ENCODE measurements around the gene PDE6C.

Gene PDE6C

GRCh38 chr10:93710333-93710909, 98.1 kb downstream of the PDE6C start:
- ATAC-seq = no peak
- TF ChIP-seq ISL1 (CRISPR knock-in tag; IDR thresholded peaks at IDR 0.05) (peak; percentile 66), ESRRG (CRISPR knock-in tag; IDR thresholded peaks at IDR 0.05) (no peak), TSHZ2 (CRISPR knock-in tag; IDR thresholded peaks at IDR 0.05) (peak; percentile 64; the same call in 1 of the 2 replicates), TCF4 (CRISPR knock-in tag; IDR thresholded peaks at IDR 0.05; ENCODE audit: borderline replicate concordance) (peak; percentile 73; the same call in 1 of the 2 replicates)

DNA sequence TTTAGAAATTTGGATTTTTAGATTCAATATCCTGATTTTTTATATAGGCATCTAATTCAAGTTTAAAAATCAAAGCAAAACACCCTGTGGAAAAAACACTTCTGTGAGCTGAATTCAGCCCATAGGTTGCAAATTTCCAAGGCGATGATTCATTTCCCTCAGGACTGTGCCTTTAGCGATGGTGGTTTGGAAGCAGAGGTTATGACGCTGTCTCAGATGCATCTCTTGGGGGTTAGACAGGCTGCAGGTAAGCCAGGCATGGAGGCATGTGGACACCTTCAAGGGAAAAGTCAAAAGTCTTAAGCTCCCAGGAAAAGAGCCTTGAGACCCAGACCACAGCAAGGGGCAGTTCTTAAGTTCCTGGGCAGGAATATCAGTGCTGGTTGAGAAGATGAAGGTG, 99.6 kb downstream of the PDE6C start:
- TF ChIP-seq TCF4 (CRISPR knock-in tag; IDR thresholded peaks at IDR 0.05; ENCODE audit: borderline replicate concordance) (no peak), POU6F1 (CRISPR knock-in tag; IDR thresholded peaks at IDR 0.05; ENCODE audit: borderline replicate concordance, low read depth) (no peak), ZFP3 (CRISPR knock-in tag; IDR thresholded peaks at IDR 0.05) (no peak), BACH2 (CRISPR knock-in tag; IDR thresholded peaks at IDR 0.05; ENCODE audit: borderline replicate concordance) (no peak), ZNF70 (CRISPR knock-in tag; IDR thresholded peaks at IDR 0.05) (no peak)
- no peak for ATAC-seq

DNA sequence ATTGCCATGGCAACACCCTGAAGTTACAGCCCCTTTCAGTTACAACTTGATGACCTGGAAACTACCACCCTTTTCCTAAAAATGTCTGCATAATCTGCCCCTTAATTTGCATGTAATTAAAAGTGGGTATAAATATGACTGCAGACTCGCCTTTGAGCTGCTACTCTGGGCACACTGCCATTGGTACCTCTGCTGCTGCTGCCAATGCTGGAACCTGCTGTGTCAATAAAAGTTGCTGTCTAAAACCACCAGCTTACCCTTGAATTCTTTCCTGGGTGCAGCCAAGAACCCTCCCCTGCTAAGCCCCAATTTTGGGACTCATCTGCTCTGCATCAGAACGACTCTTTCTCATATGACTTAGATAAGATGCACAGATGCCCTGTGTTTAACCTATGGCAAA, 100.3 kb downstream of the PDE6C start:
- ATAC-seq = no peak
- TF ChIP-seq TCF4 (CRISPR knock-in tag; IDR thresholded peaks at IDR 0.05; ENCODE audit: borderline replicate concordance) = no peak
- TF ChIP-seq ESRRG (CRISPR knock-in tag; IDR thresholded peaks at IDR 0.05) = no peak
- TF ChIP-seq RARB (CRISPR knock-in tag; IDR thresholded peaks at IDR 0.05) = no peak
- TF ChIP-seq ZC3H10 (CRISPR knock-in tag; IDR thresholded peaks at IDR 0.05) = no peak
- TF ChIP-seq BACH2 (CRISPR knock-in tag; IDR thresholded peaks at IDR 0.05; ENCODE audit: borderline replicate concordance) = no peak
- TF ChIP-seq ZNF70 (CRISPR knock-in tag; IDR thresholded peaks at IDR 0.05) = no peak
- TF ChIP-seq, protein P1, sequence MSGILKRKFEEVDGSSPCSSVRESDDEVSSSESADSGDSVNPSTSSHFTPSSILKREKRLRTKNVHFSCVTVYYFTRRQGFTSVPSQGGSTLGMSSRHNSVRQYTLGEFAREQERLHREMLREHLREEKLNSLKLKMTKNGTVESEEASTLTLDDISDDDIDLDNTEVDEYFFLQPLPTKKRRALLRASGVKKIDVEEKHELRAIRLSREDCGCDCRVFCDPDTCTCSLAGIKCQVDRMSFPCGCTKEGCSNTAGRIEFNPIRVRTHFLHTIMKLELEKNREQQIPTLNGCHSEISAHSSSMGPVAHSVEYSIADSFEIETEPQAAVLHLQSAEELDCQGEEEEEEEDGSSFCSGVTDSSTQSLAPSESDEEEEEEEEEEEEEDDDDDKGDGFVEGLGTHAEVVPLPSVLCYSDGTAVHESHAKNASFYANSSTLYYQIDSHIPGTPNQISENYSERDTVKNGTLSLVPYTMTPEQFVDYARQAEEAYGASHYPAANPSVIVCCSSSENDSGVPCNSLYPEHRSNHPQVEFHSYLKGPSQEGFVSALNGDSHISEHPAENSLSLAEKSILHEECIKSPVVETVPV (CRISPR knock-in tag; IDR thresholded peaks at IDR 0.05) = no peak
- TF ChIP-seq POU6F1 (CRISPR knock-in tag; IDR thresholded peaks at IDR 0.05; ENCODE audit: borderline replicate concordance, low read depth) = no peak
- TF ChIP-seq TOX (CRISPR knock-in tag; IDR thresholded peaks at IDR 0.05; ENCODE audit: borderline replicate concordance) = no peak
- TF ChIP-seq ISL1 (CRISPR knock-in tag; IDR thresholded peaks at IDR 0.05) = no peak
- TF ChIP-seq, protein P2, sequence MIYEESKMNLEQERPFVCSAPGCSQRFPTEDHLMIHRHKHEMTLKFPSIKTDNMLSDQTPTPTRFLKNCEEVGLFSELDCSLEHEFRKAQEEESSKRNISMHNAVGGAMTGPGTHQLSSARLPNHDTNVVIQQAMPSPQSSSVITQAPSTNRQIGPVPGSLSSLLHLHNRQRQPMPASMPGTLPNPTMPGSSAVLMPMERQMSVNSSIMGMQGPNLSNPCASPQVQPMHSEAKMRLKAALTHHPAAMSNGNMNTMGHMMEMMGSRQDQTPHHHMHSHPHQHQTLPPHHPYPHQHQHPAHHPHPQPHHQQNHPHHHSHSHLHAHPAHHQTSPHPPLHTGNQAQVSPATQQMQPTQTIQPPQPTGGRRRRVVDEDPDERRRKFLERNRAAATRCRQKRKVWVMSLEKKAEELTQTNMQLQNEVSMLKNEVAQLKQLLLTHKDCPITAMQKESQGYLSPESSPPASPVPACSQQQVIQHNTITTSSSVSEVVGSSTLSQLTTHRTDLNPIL (CRISPR knock-in tag; IDR thresholded peaks at IDR 0.05; ENCODE audit: low read depth) = no peak
- no peak for TF ChIP-seq ZFP30 (CRISPR knock-in tag; IDR thresholded peaks at IDR 0.05)
- TF ChIP-seq ZNF565 (CRISPR knock-in tag; conservative IDR thresholded peaks at IDR 0.05; ENCODE audit: low read depth) = no peak
- no peak for TF ChIP-seq PATZ1 (CRISPR knock-in tag; IDR thresholded peaks at IDR 0.05; ENCODE audit: borderline replicate concordance)
- no peak for TF ChIP-seq ARNTL (CRISPR knock-in tag; IDR thresholded peaks at IDR 0.05; ENCODE audit: borderline replicate concordance, low read depth)
